ENCODE data around the gene ARID3C. TPM values are rescaled to one million over a fixed set of nuclear protein-coding genes. Genes with fewer than 3 reads are reported as not detected.

Gene ARID3C
- total RNA-seq, 2 experiments from 2014 or later, result 0.38 to 1.9 TPM

- Histone ChIP-seq H2AFZ (ENCODE audit: low read length) (no peak overlapping the region), H3K27ac (ENCODE audit: low read depth, low read length, poor library complexity, severe bottlenecking) (no peak overlapping the region), H3K36me3 (ENCODE audit: insufficient read depth, low read length) (peaks cover 21% of the 10 kb centered on the region; the same call in 1 of the 2 replicates), H3K4me3 (ENCODE audit: low read depth, low read length, poor library complexity, severe bottlenecking) (no peak overlapping the region), H3K4me2 (ENCODE audit: low read length) (no peak overlapping the region), H4K20me1 (ENCODE audit: insufficient read depth, low read length) (0 out of 2 replicates have a peak, but pooled peaks cover 5% of the 10 kb centered on the region), H3K9me2 (ENCODE audit: insufficient read depth, low read length) (no peaks in the 10 kb centered on the region), H3K4me1 (ENCODE audit: insufficient read depth, low read length, poor library complexity, severe bottlenecking) (peaks cover 18% of the 10 kb centered on the region), H3K9me3 (ENCODE audit: low read length) (no peaks in the 10 kb centered on the region), H3K79me2 (ENCODE audit: insufficient read depth, low read depth, low read length) (peaks cover 20% of the 10 kb centered on the region)
- POLR2A ChIA-PET, result interaction anchor here (7.3 kb wide), 1 partner anchor 13 kb away, joined by 43 read pairs; the partner anchor contains the start of gene DCTN3
- TF ChIP-seq, protein P1, sequence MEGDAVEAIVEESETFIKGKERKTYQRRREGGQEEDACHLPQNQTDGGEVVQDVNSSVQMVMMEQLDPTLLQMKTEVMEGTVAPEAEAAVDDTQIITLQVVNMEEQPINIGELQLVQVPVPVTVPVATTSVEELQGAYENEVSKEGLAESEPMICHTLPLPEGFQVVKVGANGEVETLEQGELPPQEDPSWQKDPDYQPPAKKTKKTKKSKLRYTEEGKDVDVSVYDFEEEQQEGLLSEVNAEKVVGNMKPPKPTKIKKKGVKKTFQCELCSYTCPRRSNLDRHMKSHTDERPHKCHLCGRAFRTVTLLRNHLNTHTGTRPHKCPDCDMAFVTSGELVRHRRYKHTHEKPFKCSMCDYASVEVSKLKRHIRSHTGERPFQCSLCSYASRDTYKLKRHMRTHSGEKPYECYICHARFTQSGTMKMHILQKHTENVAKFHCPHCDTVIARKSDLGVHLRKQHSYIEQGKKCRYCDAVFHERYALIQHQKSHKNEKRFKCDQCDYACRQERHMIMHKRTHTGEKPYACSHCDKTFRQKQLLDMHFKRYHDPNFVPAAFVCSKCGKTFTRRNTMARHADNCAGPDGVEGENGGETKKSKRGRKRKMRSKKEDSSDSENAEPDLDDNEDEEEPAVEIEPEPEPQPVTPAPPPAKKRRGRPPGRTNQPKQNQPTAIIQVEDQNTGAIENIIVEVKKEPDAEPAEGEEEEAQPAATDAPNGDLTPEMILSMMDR (conservative IDR thresholded peaks at IDR 0.05; ENCODE audit: low read length), result no peak
- no peak for TF ChIP-seq EZH2phosphoT487 (IDR thresholded peaks at IDR 0.05; ENCODE audit: borderline replicate concordance, low read depth, low read length)
- DNase-seq (ENCODE audit: low spot score), result no peak
- CTCF ChIA-PET (ENCODE audit: unreplicated experiment), result interaction anchor here (1.3 to 1.5 kb wide), 4 partner anchors 13 to 22 kb away, joined by 4 to 9 read pairs (median 6); partner anchors contain the start of genes DCTN3, GALT and RPP25L
- intact Hi-C loops (cut with micrococcal nuclease; ENCODE audit: unreplicated experiment), result no loop called here
- BruUV-seq (replicated peaks), result no TSS peak
Observed at GRCh38 chr9:34633166-34633565, 4.3 kb upstream of the ARID3C start.

GRCh38 chr9:34630402-34631154 is 1.7 kb upstream of the ARID3C start:
- POLR2A ChIA-PET, result interaction anchor here (0.9 kb wide), 1 partner anchor 17 kb away, joined by 3 read pairs; no protein-coding TSS in a partner anchor
- TF ChIP-seq EZH2phosphoT487 (IDR thresholded peaks at IDR 0.05; ENCODE audit: borderline replicate concordance, low read depth, low read length), result no peak
- TF ChIP-seq, protein P1 (conservative IDR thresholded peaks at IDR 0.05; ENCODE audit: low read length), result no peak
- no peaks in the 10 kb centered on the region for H3K9me3 ChIP-seq (ENCODE audit: low read length)
- H3K27ac ChIP-seq (ENCODE audit: low read depth, low read length, poor library complexity, severe bottlenecking), result no peak overlapping the region
- CTCF ChIA-PET (ENCODE audit: unreplicated experiment), result no interaction called here
- BruUV-seq (replicated peaks), result no TSS peak
- H3K4me2 ChIP-seq (ENCODE audit: low read length), result no peak overlapping the region
- intact Hi-C loops (cut with micrococcal nuclease; ENCODE audit: unreplicated experiment), result no loop called here
- peaks cover 3% of the 10 kb centered on the region; the same call in 1 of the 2 replicates for H3K79me2 ChIP-seq (ENCODE audit: insufficient read depth, low read depth, low read length)
- H3K4me3 ChIP-seq (ENCODE audit: low read depth, low read length, poor library complexity, severe bottlenecking), result no peak overlapping the region
- no peak overlapping the region for H2AFZ ChIP-seq (ENCODE audit: low read length)
- no peak for DNase-seq (ENCODE audit: low spot score)
- H4K20me1 ChIP-seq (ENCODE audit: insufficient read depth, low read length), result 0 out of 2 replicates have a peak, but pooled peaks cover 5% of the 10 kb centered on the region
- no peaks in the 10 kb centered on the region for H3K9me2 ChIP-seq (ENCODE audit: insufficient read depth, low read length)
- peaks cover 17% of the 10 kb centered on the region; the same call in 1 of the 2 replicates for H3K36me3 ChIP-seq (ENCODE audit: insufficient read depth, low read length)
- H3K4me1 ChIP-seq (ENCODE audit: insufficient read depth, low read length, poor library complexity, severe bottlenecking), result peaks cover 8% of the 10 kb centered on the region

DNA sequence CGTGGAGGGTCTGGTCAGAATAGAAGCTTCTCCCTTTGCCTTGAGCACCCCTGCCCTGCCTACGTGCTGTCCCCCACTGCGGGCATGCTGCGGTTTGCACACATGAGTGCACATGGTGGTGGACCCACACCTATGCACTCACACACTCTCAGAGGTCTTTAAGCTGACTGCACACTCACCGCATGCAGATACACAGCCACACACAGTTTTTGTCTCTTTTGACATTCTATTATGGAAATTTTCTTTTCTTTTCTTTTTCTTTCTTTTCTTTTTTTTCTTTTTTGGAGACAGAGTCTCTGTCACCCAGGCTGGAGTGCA is 584 bp upstream of the ARID3C start:
- H3K36me3 ChIP-seq (ENCODE audit: insufficient read depth, low read length), result peaks cover 5% of the 10 kb centered on the region; the same call in 1 of the 2 replicates
- ChIA-PET CTCF (ENCODE audit: unreplicated experiment) (no interaction called here), POLR2A (interaction anchor here (1.2 kb wide), 1 partner anchor 17 kb away, joined by 3 read pairs; the partner anchor contains the start of gene GALT)
- no peaks in the 10 kb centered on the region for H3K79me2 ChIP-seq (ENCODE audit: insufficient read depth, low read depth, low read length)
- BruUV-seq (replicated peaks), result no TSS peak
- H3K4me2 ChIP-seq (ENCODE audit: low read length), result no peak overlapping the region
- intact Hi-C loops (cut with micrococcal nuclease; ENCODE audit: unreplicated experiment), result no loop called here
- no peak overlapping the region for H3K4me3 ChIP-seq (ENCODE audit: low read depth, low read length, poor library complexity, severe bottlenecking)
- H2AFZ ChIP-seq (ENCODE audit: low read length), result no peak overlapping the region
- no peak for TF ChIP-seq EZH2phosphoT487 (IDR thresholded peaks at IDR 0.05; ENCODE audit: borderline replicate concordance, low read depth, low read length)
- TF ChIP-seq, protein P1 (conservative IDR thresholded peaks at IDR 0.05; ENCODE audit: low read length), result no peak
- DNase-seq (ENCODE audit: low spot score), result no peak
- H3K27ac ChIP-seq (ENCODE audit: low read depth, low read length, poor library complexity, severe bottlenecking), result no peak overlapping the region
- H4K20me1 ChIP-seq (ENCODE audit: insufficient read depth, low read length), result 0 out of 2 replicates have a peak, but pooled peaks cover 5% of the 10 kb centered on the region
- H3K4me1 ChIP-seq (ENCODE audit: insufficient read depth, low read length, poor library complexity, severe bottlenecking), result no peaks in the 10 kb centered on the region
- no peaks in the 10 kb centered on the region for H3K9me3 ChIP-seq (ENCODE audit: low read length)
- H3K9me2 ChIP-seq (ENCODE audit: insufficient read depth, low read length), result no peaks in the 10 kb centered on the region

All from OCI-LY7 (cell line).